ENCODE data around the gene MCL1.

DNA sequence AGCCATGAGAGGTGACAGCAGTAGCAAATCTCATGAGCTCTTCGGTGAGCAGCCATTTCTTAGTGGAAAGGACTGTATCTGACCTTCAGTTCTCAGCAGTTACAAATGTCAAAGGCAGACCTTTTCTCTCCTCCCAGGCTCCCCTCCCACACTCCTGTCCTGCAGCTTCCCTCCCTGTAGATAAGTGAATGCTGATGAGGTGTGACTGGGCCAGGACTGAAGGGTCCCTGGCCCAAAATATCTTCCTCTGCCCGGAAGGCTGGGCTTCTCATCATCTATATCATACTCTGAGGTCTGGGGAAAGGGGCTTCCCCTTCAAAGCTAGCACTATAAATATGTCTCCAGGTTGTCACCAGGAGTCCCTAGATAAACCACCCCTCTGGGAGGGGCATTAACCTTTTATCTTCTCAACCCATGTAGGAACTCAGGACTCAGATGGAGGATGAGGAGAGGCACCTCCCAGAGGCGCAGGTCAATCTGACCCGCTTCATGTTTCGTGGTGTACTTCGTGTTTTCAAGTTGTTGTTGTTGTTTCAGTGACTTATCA, 33.9 kb downstream of the MCL1 start:
- TF ChIP-seq, protein P1, sequence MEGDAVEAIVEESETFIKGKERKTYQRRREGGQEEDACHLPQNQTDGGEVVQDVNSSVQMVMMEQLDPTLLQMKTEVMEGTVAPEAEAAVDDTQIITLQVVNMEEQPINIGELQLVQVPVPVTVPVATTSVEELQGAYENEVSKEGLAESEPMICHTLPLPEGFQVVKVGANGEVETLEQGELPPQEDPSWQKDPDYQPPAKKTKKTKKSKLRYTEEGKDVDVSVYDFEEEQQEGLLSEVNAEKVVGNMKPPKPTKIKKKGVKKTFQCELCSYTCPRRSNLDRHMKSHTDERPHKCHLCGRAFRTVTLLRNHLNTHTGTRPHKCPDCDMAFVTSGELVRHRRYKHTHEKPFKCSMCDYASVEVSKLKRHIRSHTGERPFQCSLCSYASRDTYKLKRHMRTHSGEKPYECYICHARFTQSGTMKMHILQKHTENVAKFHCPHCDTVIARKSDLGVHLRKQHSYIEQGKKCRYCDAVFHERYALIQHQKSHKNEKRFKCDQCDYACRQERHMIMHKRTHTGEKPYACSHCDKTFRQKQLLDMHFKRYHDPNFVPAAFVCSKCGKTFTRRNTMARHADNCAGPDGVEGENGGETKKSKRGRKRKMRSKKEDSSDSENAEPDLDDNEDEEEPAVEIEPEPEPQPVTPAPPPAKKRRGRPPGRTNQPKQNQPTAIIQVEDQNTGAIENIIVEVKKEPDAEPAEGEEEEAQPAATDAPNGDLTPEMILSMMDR (conservative IDR thresholded peaks at IDR 0.05), result no peak
- no peak for TF ChIP-seq ZFX (IDR thresholded peaks at IDR 0.05)

All from C4-2B (cell line).